GM18519 (cell line): Measurements from ENCODE around the gene ZNF853.
"Not testable (repeated sequence)": the region's sequence is repeated elsewhere in the genome, so short reads cannot be mapped to it uniquely, and the experiment has no call there.

Experiments used
- ATAC-seq: cut with Tn5 transposase; IDR thresholded peaks from one replicate; pipeline ENCODE4 v1.9.1; 2021; ENCODE audit warnings: mild to moderate bottlenecking, moderate library complexity; ENCODE audit not compliant: unreplicated experiment, low FRiP score

ZNF853 gene

GRCh38 chr7:6650086-6650485 is 34.7 kb downstream of the ZNF853 start:
- ATAC-seq, result no peak

GRCh38 chr7:6650521-6651011 is 35.2 kb downstream of the ZNF853 start:
- no peak for ATAC-seq

DNA sequence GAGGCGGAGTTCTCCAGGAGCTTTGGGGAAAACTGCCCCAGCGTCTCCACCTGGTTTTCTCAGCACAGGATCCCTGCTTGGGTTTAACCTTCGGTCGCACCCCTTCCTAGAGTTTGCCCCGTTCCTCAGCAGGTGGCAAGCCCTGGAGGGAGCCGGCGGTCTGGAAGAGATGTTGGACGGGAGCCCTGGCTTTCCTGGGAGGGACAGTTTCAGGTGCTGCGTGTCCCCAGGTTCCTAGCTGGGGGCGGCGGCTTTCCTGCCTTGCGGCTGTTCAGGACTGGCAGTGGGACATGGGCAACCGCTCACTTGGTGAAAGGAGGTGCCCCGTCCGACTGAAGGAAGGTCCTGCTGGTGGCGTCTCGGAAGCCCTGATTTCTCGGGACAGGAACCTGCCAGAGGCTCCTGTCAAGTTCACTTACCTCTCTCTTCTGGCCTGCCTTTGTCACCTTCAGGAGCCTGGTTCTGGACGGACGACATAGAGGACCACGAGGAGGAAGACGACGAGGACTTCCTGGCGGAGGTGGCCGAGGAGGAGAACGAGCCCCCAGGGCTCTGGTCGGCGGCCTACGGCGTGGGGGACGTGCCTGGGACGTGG is 36.5 kb downstream of the ZNF853 start:
- no peak for ATAC-seq

- ATAC-seq, result no peak
These were observed 37.1 kb downstream of the ZNF853 start for GRCh38 chr7:6652446-6653011.

- ATAC-seq, result no peak
These were observed 37.9 kb downstream of the ZNF853 start for GRCh38 chr7:6653071-6654003.

GRCh38 chr7:6654113-6654841 is 38.9 kb downstream of the ZNF853 start:
- no peak for ATAC-seq

DNA sequence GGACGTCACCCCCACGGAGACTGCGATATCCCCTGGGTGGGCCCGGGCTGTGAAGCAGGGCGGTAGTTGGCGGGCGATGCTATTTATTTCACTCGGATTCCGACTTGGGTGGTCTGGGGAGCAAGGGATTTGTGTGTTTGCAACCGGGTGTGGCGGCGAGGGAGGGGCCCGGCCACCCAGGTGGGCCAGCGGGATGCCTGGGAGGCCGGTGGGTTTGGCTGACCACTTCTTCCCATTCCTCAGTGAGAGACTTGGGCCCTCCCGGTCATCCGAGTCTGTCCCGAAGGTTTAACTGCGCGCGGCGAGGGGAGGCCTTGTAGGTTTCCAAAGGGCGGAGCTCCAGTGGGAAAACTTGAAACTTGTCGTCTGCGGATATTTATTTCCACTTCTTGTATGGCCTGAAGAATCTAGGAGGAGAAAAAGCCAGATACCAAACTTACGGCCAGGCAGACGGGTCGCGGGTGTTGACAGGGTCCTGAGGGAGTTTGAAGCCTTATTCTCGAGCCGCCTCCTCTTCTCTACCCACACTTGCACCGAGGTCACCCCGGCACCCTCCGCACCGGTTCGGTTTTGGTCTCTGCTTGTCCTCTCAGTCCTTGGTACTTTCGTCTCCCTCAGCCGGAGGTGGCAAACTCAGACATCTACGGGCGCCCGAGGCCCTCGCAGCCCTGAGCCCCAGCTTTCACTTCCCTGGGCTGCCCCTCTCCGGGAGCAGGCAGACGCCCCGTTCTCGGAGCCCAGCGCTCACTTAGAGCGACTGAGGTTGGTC is 39.6 kb downstream of the ZNF853 start:
- no peak for ATAC-seq

DNA sequence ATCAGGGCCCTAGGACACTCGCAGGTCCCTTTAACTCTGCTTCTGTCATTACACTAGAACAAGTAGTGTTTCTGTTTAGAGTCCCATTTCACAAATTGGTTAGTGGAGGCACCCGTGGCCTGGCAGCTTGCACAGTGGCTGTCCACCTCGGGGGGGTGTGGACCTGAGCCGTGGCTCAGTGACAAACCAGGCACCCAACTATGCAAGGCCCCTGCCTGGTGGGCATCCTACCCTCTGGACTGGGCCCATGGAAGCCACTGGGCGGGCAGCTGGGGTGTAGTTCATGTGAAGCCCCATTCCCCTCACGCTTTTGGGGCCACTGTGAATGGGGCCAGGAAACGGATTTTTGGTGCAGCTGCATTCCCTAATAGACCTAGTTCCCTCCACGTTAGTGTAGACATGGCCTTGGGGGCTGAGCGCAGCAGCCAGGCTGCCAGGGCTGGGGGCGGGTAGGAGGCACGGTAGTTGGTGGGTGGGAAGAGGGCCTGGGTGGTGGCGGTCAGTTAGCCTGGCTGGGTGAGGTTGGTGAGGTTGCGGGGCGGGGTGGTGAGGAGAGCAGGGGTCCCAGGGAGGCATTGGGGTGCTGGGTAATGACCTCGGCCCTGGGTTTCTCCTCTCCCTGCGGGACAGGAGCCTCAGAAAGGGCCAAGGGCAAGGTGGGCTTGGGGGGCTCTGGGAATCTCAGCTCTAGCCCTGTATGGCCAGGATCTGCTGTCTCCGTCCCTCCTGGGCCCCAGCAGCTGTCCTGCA is 40.4 kb downstream of the ZNF853 start:
- no peak for ATAC-seq

- no peak for ATAC-seq
These were observed 41.0 kb downstream of the ZNF853 start for GRCh38 chr7:6656413-6656812.

- no peak for ATAC-seq
These were observed 43.4 kb downstream of the ZNF853 start for GRCh38 chr7:6658618-6659345.

DNA sequence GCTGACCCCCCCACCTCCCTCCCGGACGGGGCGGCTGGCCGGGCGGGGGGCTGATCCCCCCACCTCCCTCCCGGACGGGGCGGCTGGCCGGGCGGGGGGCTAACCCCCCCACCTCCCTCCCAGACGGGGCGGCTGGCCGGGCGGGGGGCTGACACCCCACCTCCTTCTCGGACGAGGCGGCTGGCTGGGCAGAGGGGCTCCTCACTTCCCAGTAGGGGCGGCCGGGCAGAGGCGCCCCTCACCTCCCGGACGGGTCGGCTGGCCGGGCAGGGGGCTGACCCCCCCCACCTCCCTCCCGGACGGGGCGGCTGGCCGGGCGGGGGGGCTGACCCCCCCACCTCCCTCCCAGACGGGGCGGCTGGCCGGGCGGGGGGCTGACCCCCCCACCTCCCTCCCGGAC is 55.4 kb downstream of the ZNF853 start:
- ATAC-seq, result not testable (repeated sequence)
